B cell (primary cell): Measurements from ENCODE around the gene ASB18. TPM values are rescaled to one million over a fixed set of nuclear protein-coding genes. Genes with fewer than 3 reads are reported as not detected.

Experiments used
- ATAC-seq: fragments of 200-7000 bp; cut with Tn5 transposase; one replicate; pipeline ENCODE4 v1.10.0; 2021; ENCODE audit warnings: low read depth, mild to moderate bottlenecking, moderate number of reproducible peaks, moderate library complexity
- CTCF ChIA-PET: fragments of 350-600 bp; sonication (Branson Sonifier 250); formaldehyde crosslinking; loops from one replicate; lab custom pipeline; 2021; ENCODE audit warnings: antibody characterized with exemption, inconsistent platforms; lab: Charles Lee
- POLR2A ChIA-PET: fragments of 350-600 bp; sonication (Branson Sonifier 250); formaldehyde crosslinking; loops from one replicate; lab custom pipeline; 2021; ENCODE audit warnings: antibody characterized with exemption; lab: Charles Lee
- DNase-seq: peaks from one replicate; pipeline ENCODE4 v3.0.0; 2013
- H2AFZ ChIP-seq: 2 replicates; pipeline ENCODE4 v1.6.1; 2012; ENCODE audit warnings: mild to moderate bottlenecking, low read depth, low read length; ENCODE audit not compliant: insufficient read depth, poor library complexity, severe bottlenecking
- H3K27ac ChIP-seq, 2 donors: 1 replicate in 1 of 2; 2 replicates in 1 of 2; pipeline ENCODE4 v1.5.1; 2012 to 2013; ENCODE audit warnings: low read length in 2 of 2, mild to moderate bottlenecking in 2 of 2, moderate library complexity in 1 of 2
- H3K27me3 ChIP-seq, 4 experiments: fragments of 200-600 bp in 1 of 4; sonication (generic) in 1 of 4; replicated peaks in 1 of 4; 1 replicate in 2 of 4; 2 replicates in 2 of 4; pipeline versions ENCODE4 v1.6.1 to v1.7.0; 2013 to 2016; ENCODE audit warnings: low read length in 3 of 4, mild to moderate bottlenecking in 2 of 4, mixed read lengths in 1 of 4, moderate library complexity in 1 of 4; ENCODE audit not compliant: insufficient read depth in 4 of 4, control insufficient read depth in 3 of 4; ENCODE audit errors: control extremely low read depth in 1 of 4
- H3K36me3 ChIP-seq, 2 experiments: replicated peaks in 1 of 2; 1 replicate in 1 of 2; 2 replicates in 1 of 2; pipeline versions ENCODE4 v1.6.1 to v1.7.1; 2013; ENCODE audit warnings: low read length in 1 of 2; ENCODE audit not compliant: insufficient read depth in 2 of 2, control insufficient read depth in 1 of 2; ENCODE audit errors: control extremely low read depth in 1 of 2, extremely low read depth in 1 of 2
- H3K4me1 ChIP-seq, 2 donors: fragments of 200-600 bp in 1 of 2; sonication (generic) in 1 of 2; 1 replicate in 1 of 2; 2 replicates in 1 of 2; pipeline versions ENCODE4 v1.5.1 to v1.6.1; 2013 to 2017; ENCODE audit warnings: low read length in 2 of 2; ENCODE audit not compliant: control insufficient read depth in 2 of 2, insufficient read depth in 2 of 2
- H3K4me2 ChIP-seq: replicated peaks from 2 replicates; pipeline ENCODE3; 2012; ENCODE audit warnings: mild to moderate bottlenecking, low read depth, low read length; ENCODE audit not compliant: poor library complexity, severe bottlenecking
- H3K4me3 ChIP-seq, 5 experiments: fragments of 200-600 bp in 1 of 5; sonication (generic) in 1 of 5; 1 replicate in 3 of 5; 2 replicates in 2 of 5; pipeline versions ENCODE4 v1.5.1 to v1.7.0; 2011 to 2016; ENCODE audit warnings: low read length in 4 of 5, mild to moderate bottlenecking in 4 of 5, low read depth in 2 of 5, control low read depth in 1 of 5, moderate library complexity in 1 of 5; ENCODE audit not compliant: insufficient read depth in 1 of 5; ENCODE audit errors: control extremely low read depth in 1 of 5, extremely low read depth in 1 of 5
- H3K79me2 ChIP-seq: fragments of 200-600 bp; sonication (generic); one replicate; pipeline ENCODE4 v1.6.0; 2016; ENCODE audit warnings: low read length; ENCODE audit not compliant: control insufficient read depth, insufficient read depth
- H3K9ac ChIP-seq: fragments of 200-600 bp; sonication (generic); 2 replicates; pipeline ENCODE4 v1.6.1; 2017; ENCODE audit warnings: mild to moderate bottlenecking, low read length, moderate library complexity
- H3K9me3 ChIP-seq, 3 donors: one replicate each; pipeline versions ENCODE4 v1.6.1 to v1.7.1; 2013; ENCODE audit warnings: low read length in 2 of 3; ENCODE audit not compliant: control insufficient read depth in 2 of 3, insufficient read depth in 1 of 3; ENCODE audit errors: control extremely low read depth in 1 of 3
- H4K20me1 ChIP-seq: 2 replicates; pipeline ENCODE4 v1.6.0; 2012; ENCODE audit warnings: mild to moderate bottlenecking, low read length; ENCODE audit not compliant: insufficient read depth, control insufficient read depth, poor library complexity, severe bottlenecking
- H3K27ac Mint-ChIP-seq: one replicate; pipeline ENCODE4 v1.8.0; 2021; ENCODE audit warnings: mixed read lengths
- H3K27me3 Mint-ChIP-seq: one replicate; pipeline ENCODE4 v1.8.0; 2021; ENCODE audit warnings: mixed read lengths
- H3K4me1 Mint-ChIP-seq: one replicate; pipeline ENCODE4 v1.8.0; 2021; ENCODE audit warnings: mixed read lengths
- H3K4me3 Mint-ChIP-seq: one replicate; pipeline ENCODE4 v1.8.0; 2021; ENCODE audit warnings: mixed read lengths
- H3K9me3 Mint-ChIP-seq: one replicate; pipeline ENCODE4 v1.8.0; 2022; ENCODE audit warnings: mixed read lengths; ENCODE audit not compliant: insufficient read depth
- CTCF ChIP-seq: fragments of 200-600 bp; IDR thresholded peaks from one replicate; pipeline ENCODE4 v1.8.0; 2022; ENCODE audit warnings: antibody characterized with exemption, mild to moderate bottlenecking
- EZH2 ChIP-seq: IDR thresholded peaks from 2 replicates; pipeline ENCODE4 v1.6.1; 2012; ENCODE audit warnings: borderline replicate concordance, low read depth, mild to moderate bottlenecking, moderate library complexity, low read length; ENCODE audit not compliant: insufficient read depth, poor library complexity, severe bottlenecking
- WGBS: methylation state at CpG from one replicate; pipeline ENCODE4 v1.1.5; 2013; ENCODE audit warnings: missing lambda C conversion rate; ENCODE audit not compliant: insufficient coverage; 5-methylcytosine and 5-hydroxymethylcytosine counted together
- intact Hi-C: fragments of 100-400 bp; cut with micrococcal nuclease; formaldehyde crosslinking; loops from one replicate; pipeline ENCODE4 v1.10.0; 2022
- polyA plus RNA-seq: library from polyadenylated mRNA; depleted of rRNA; stranded (reverse); fragments of >200 nt; gene quantifications from 2 replicates; pipeline ENCODE4 v1.2.3, GENCODE V29; 2012
- total RNA-seq, 2 donors: library from RNA; stranded (reverse); fragments of 120-200 nt in 1 of 2; gene quantifications; 1 replicate in 1 of 2; 2 replicates in 1 of 2; pipeline versions ENCODE4 v1.2.3 to v1.2.4, GENCODE V29; 2013 to 2022

Gene ASB18
- total and polyA plus RNA-seq, 2 donors (not counting 1 experiment from before 2014, with no cell fraction given) = not detected

- Histone ChIP-seq H3K9ac (no peak overlapping the region), H4K20me1 (no peaks in the 10 kb centered on the region), H3K27ac (no peak overlapping the region), H3K9me3 (peaks cover 0 to 17% (median 0%) of the 10 kb centered on the region in 3 donors), H2AFZ (no peak overlapping the region), H3K4me1 (no peaks in the 10 kb centered on the region), H3K4me3 (no peak overlapping the region), H3K36me3 (no peaks in the 10 kb centered on the region), H3K79me2 (no peaks in the 10 kb centered on the region), H3K4me2 (no peak overlapping the region), H3K27me3 (no peaks in the 10 kb centered on the region)
- TF ChIP-seq EZH2 (no peak), CTCF (no peak)
- 92% methylated on average over 6 of the region's 6 CpGs for WGBS
- Mint-ChIP-seq H3K4me1 (no peaks in the 10 kb centered on the region), H3K9me3 (peaks cover 5% of the 10 kb centered on the region), H3K27ac (no peak overlapping the region), H3K27me3 (peaks cover 16% of the 10 kb centered on the region), H3K4me3 (no peak overlapping the region)
- CTCF ChIA-PET = no interaction called here
- ATAC-seq (no peak), DNase-seq (no peak)
- intact Hi-C loops = no loop called here
- POLR2A ChIA-PET = no interaction called here
Observed at GRCh38 chr2:236257575-236257974, 6.6 kb downstream of the ASB18 start.

- Histone ChIP-seq H3K4me3 (no peak overlapping the region), H3K4me1 (no peaks in the 10 kb centered on the region), H3K4me2 (no peak overlapping the region), H3K27me3 (no peaks in the 10 kb centered on the region), H4K20me1 (no peaks in the 10 kb centered on the region), H3K36me3 (no peaks in the 10 kb centered on the region), H2AFZ (no peak overlapping the region), H3K79me2 (no peaks in the 10 kb centered on the region), H3K9ac (no peak overlapping the region), H3K27ac (no peak overlapping the region), H3K9me3 (peaks cover 0 to 14% (median 0%) of the 10 kb centered on the region in 3 donors)
- CTCF ChIA-PET = no interaction called here
- 91% methylated on average over 3 of the region's 8 CpGs for WGBS
- no peak overlapping the region for H3K4me3 Mint-ChIP-seq
- TF ChIP-seq CTCF = no peak
- TF ChIP-seq EZH2 = no peak
- H3K4me1 Mint-ChIP-seq = no peaks in the 10 kb centered on the region
- intact Hi-C loops = no loop called here
- DNase-seq = no peak
- peaks cover 16% of the 10 kb centered on the region for H3K27me3 Mint-ChIP-seq
- H3K27ac Mint-ChIP-seq = no peak overlapping the region
- POLR2A ChIA-PET = no interaction called here
- no peak for ATAC-seq
- peaks cover 5% of the 10 kb centered on the region for H3K9me3 Mint-ChIP-seq
Observed at GRCh38 chr2:236257136-236257535, 7.1 kb downstream of the ASB18 start.
